GM21786 (cell line): ENCODE measurements around the gene CPNE5.

Source experiments
- ATAC-seq: cut with Tn5 transposase; IDR thresholded peaks from one replicate; pipeline ENCODE4 v1.9.1; 2021; ENCODE audit not compliant: unreplicated experiment

The CPNE5 gene

DNA sequence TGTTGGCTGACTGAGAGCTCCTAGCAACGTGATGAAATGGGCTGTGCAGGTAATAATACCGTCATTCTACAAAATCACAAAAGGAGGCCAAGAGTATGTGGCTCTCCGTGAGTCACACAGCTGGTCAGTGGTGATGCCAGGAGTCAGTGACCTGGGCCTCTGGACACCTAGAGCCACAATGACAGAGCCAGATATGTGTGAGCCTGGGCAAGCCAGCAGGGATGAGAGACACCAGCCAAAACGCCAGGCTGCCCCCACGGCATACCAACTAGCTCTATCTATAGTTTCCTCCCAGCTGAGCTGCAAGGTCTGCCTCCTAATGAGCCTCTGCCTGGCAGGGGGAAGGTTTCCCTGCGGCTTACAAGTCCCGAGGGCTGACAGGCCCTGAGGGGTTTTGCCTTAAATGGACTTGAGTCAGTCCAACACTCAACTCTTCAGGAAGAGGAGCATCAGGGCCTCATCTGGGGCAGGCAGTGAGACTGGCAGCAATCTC is 70.0 kb downstream of the CPNE5 start:
- ATAC-seq: no peak

DNA sequence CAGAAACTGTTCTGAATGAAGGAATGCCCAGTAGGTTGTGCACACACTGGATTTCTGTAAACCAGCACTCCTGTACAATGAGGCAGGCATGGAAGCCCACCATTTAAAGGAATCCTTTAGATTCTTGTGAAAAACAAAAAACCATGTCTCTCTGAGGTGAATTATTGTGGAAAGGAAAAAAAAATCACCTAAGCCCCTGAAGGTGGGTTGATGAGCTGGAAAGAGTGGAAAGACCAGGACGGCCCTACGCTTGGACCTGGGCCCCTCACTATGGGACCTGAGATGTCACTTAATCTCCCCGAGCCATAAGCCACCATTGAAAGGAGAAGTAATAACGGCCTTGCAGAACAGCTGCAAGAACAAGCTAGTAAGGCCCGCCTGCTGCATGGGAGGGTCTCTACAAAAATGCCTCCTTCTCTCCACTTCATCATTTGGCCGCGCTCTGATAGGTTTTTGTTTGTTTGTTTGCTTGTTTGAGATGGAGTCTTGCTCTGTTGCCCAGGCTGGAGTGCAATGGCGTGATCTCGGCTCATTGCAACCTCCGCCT is 72.8 kb downstream of the CPNE5 start:
- ATAC-seq: no peak

DNA sequence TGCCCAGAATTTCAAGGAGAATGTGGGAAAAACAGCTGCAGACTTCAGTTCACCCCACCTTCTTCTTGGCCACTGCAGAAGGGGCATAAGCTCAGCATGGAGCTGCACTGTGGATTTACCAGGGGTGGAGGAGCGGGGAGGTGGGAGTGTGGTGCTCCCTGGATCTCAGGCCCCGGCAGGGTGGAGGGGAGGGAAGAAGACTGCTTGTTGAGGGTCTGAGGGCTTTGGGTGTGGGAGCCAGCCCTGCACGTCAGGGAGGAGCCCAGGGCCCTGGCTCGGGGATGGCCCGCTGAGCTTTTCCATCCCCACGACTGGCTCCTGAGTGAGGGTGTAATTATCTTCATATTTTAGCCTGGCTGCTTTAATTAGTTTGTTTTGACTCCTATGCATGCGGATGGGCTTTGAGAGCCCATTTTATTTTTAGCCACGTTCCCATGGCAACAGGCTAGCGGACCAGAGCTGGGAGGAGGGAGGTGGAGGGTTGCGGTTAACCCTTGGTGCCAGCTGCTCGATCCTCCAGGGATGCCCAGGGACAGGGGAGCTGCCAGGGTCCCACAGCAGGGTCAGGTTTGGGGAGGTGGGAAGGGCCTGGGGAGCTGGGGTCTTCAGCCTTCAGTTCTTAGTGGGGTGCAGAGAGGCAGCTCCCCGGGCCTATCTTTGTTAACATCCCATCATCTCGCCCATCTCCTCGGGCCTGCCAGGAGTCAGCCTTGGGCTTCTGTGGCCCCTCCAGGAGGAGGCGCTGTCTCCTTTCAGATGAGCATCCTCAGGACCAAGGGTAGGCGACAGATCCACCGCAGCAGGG is 73.4 kb downstream of the CPNE5 start:
- ATAC-seq: peak; percentile 65

DNA sequence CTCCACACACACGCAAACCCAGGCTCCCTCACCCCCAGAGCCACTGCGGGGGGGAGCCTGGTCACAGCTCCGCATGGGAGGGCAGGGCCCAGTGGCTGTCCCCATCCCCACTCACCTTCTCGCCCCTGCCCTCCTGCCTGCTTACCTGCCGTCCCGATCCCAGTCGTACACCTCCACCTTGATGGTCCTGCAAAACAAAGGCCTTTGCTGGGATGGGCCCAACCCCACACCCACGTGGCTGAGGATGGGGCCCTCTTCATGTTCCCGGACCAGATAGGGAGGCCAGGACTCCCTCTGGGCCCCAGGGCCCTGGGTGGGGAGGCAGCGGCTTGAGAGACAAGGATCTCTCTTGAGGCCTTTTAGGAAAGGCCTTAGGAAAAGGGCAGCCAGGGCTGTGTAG is 74.1 kb downstream of the CPNE5 start:
- no peak for ATAC-seq

DNA sequence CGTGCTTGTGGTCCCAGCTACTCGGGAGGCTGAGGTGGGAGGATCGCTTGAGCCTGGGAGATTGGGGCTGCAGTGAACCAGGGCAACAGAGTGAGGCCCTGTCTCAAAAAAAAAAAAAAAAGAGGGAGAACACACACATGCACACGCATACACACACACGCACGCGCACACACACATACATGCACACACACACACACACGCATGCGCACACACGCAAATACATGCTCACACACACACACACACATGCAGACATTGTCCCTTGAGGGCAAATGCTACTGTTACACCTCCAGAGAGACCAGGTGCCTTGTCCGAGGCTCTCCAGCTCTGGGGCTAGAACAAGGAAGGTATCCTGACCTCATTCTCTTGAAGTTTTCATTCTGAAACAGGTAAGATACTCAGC is 77.1 kb downstream of the CPNE5 start:
- ATAC-seq: no peak

DNA sequence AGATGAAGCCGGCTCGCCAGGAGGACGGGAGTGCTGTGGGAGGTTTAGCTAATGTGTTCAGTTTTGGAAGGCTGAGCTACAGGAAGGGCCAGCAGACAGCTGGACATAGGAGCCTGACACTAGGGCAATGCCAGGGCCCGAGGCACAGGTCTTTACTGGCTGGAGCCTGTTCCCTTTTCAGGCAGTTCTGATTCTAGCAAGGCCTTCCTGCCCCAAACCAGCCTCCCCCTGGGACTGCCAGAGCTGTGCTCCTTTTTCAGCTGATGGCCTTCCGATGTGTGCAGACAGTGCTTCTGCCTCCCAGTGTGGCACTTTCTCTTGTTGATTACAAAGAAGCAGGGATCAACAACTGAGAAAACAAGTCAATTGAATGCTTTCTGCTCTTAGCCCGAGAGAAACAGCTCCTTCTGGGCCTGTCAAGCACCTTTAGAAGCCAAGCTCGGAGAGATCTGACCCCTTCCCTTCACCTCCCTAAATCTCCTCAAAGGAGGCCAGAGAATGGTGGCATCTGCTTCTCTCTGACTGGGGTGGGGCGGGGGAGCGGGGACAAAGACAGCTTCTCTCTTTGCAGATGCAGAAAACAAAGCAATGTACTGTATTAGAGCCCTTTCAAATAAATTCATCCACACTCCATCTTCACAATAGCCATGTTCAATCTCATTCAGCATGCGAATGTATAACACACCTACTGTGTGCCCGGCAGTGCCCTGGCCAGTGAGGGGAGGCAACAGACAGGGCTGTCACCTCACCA is 78.4 kb downstream of the CPNE5 start:
- ATAC-seq: no peak

DNA sequence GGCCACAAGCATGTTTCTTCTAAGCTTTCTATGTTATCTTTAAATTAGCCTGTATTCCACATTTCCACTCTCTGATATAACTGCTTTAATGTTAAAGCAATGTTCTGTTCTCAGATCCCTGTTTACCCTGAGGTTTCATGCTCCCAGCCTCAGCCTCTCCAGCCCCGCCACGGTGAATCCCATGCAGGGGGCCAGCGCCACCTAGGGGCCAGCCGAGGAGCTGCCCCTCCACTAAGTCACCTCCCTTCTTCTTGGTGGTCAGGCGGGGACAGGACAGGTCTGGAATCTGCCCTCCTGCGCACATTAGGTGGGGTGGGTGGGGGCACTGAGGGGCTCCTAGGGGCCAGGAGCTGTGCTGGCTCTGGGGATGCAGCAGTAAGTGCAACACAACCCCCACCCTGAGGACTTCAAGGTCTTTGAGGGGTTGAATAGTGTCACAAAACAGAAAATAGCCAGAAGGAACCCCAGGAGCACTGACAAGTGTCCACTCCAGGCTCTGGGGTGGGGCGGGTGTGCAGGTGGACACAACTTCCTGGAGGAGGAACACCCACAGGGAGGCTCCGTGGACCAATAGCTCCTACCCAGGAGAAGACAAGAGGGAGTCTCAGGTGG is 80.0 kb downstream of the CPNE5 start:
- ATAC-seq: no peak

DNA sequence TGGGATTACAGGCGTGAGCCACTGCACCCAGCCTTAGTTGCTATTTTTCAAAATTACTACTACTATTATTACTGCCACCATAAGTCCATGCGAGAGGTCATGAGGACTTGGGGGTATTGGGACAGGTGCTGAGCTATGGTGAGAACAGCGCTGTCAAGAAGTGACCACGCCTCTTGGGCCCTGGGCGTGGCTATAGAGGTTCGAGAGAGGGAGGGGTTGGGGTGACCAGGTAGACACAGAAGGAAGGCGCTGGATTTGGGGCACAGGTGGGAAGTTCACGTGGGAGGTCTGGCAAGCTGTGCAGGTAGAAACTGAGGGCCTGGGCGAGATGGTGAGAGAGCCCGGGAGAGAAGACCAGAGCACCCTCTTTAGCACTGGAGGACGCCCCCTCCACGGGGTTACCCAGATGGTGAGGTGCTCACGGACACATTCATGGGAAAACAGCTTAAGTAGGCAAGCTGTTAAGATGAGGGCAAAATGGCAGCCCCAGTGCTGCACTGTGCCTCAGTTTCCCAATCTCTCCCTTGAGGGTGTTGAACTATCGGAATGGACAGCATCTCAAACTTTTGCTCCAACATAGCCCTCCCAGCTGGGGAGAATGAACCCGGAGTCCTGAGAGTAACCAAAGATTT is 80.6 kb downstream of the CPNE5 start:
- ATAC-seq: no peak

DNA sequence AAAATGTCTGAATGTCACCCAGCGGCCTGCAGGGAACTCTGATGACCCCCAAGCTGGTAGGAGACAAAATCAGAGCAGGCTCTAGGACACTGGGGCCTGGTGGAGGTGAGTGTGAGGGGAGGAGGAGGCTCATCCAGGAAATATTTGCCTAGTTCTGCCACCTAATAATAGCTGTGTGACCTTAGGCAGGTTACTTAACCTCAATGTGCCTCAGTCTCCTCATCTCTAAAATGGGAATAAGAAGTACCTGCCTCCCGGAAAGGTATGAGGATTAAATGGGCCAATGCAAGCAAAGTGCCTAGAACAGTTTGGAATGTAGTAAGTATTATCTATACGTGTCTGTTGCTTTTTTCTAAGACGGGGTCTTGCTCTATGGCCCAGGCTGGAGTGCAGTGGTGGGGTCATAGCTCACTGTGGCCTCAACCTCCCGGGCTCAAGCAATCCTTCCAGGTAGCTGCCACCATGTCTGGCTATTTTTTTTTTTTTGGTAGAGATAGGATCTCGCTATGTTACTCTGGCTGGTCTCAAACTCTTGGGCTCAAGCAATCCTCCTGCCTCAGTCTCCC is 81.2 kb downstream of the CPNE5 start:
- ATAC-seq: no peak

DNA sequence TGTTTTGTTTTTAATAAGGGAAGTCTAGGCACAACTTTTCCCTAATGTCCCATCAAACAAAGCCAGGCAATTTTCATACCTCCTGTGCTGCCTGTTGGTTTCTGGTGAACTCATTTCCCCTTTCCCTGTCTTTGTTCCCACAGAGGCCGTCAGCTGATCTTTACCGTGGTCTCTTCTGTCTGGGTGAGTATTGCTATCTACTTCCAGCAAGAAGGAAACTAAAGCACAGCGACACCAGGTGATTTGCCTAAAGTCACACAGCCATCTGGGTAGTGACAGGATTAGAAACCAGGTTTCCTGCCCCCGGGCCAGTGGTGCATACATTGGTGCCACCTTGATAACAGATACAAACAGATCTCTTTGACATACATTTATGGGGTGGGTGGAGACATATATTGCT is 82.0 kb downstream of the CPNE5 start:
- ATAC-seq: no peak

DNA sequence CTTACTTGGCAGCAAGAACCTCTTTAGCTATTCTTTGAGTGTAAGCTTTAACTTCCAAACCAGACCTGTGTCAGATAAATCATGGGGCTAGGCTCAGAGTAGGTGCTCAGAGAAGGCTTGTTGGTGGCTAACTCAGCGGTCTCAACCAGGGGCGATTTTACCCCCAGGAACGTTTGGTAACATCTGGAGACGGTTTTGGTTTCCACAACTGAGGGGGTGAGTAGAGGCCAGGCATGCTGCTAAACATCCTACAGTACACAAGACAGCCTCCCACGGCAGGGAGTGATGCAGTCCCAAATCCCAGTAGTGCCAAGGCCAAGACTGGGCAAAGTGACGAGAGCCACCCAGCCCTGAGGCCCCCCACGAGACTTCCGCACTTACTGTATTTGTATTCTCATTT is 82.5 kb downstream of the CPNE5 start:
- ATAC-seq: no peak

DNA sequence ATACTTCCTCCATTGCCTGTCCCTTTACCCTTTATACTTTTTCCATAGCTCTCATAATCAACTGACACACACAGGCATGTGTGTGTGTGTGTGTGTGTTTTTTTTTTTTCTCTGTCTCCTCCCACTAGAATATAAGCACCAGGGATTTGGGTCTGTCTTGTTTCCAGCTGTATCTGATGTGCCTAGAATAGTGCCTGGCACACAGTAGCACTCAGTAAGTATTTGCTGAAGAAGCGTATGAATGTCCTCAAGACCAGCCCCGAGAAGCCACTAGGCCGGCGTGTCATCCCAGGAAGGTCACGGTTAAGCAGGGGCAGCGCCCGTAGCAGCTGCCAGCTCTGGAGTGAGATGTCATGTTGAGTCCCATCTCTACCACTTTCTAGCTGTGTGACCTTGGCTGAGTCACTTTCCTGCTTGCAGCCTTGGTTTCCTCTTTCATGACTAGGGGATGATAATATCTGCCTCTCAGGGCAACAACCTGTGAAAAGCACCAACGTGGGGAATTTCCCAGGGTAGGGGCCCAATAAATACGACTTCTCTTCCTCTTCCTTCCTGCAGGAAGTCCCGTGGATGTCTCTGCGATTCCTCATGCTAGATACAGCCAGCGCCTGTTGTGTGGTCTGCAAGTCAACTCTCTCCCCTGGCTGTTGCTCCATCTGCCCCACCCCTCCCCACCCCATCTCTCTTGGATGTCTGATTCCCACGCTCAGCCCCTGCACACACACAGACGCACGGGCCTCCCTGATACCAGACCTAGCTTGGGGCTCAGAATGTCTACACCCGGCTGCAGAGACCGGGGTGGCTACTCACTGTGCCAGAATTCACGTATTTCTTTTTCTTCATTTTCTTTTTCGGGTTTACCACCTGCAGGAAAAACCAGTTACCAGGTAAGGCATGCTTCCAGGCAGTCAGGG is 83.6 kb downstream of the CPNE5 start:
- ATAC-seq: peak; percentile 39

DNA sequence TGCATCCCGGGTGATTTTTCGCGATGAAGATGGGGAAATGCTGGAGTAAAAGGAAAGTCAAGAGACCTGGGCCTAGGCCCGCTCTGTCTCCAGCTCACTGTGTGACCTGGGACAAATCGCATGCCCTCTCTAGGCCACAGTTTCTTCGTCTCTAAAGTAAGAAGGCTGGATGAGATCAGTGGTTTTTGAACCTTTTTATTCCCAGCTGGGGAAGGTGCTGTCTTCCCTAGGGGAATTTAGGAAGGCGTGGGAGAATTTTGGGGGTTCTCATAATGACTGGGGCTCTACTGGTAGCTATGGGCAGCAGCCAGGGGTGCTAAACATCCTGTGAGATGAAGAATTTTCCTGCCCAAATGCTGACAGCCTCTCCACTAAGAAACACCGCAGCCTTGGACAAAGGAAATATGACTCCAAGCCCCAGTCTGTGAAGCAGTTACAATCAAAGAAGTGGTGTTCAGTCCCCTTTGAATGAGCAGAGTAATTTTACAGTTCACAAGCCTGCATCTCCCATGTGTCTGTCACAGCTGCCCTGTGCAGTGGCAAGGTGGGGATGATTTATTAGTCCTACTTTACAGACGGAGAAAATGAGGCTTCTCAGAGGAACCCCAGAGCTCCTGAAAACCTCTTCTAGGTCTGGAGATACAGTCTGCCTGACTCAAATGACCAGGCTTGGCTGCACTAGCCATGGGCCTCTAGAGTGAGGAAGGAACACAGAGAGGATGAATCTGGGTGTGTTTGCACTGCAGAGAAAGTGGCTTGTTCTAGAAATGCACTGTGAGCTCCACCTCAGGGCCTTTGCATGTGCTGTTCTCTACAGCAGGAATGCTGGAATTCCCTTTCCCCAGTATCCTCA is 84.4 kb downstream of the CPNE5 start:
- ATAC-seq: no peak

DNA sequence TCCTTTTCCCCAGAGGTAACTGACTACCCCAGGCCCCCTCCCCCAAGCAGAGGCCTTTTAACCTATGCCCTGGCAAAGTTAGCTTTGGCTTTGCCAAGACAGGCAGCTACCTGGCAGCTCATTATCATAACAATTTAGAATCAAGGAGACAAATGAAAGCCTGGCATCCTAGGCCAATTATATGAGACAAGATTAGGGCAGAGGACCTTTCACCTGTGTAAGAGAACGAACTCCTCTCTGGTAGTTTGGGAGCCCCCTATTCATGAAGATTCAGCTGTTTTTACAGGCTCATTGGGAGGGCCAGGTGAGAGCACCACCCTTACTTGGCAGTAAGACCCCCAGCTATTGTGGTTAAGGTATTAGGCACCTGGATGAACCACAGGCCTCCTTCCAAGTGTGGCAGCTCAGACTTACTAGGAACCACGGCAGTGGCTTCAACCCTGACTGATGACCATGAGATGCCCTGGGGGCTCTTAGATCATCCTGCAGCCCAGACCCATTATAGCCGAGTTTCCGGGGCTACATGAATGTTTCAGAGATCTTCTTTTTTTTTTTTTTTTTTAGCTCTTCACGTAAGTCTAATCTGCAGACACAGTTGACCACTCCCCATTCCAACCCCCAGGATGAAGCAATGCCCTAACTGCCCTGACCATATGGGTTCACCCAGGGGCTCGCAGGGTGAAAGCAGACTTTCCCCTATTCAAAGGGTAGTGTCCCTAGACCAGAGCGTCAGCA is 85.4 kb downstream of the CPNE5 start:
- no peak for ATAC-seq

DNA sequence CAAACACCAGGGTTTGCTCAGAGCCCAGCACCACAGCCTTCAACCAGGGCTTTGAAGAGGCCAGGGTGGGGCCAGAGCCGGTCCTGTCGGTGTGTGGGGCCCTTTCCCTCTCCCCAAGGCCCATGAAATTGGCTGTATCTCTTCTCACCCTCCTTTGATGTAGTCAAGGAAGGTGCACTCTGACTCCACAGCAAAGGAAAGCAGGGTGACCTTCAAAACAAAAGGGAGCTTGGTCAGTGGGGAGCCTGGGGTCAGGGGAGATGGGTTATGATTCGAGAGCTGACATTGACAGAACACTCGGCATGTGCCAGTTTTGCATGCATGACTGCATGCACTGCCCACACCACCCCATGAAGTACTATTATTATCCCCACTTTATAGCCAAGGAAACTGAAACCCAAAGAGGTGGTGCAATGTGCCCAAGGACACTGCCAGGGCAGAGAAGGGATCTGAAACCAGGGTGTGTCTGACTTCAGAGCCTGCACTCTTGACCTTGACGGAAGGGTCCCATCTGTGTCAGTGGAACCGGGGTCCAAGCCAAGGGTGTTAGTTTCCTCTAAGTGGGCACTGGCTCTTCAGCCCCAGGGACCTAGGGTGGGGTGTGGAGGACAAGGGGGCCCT is 86.2 kb downstream of the CPNE5 start:
- ATAC-seq: peak; percentile 46

DNA sequence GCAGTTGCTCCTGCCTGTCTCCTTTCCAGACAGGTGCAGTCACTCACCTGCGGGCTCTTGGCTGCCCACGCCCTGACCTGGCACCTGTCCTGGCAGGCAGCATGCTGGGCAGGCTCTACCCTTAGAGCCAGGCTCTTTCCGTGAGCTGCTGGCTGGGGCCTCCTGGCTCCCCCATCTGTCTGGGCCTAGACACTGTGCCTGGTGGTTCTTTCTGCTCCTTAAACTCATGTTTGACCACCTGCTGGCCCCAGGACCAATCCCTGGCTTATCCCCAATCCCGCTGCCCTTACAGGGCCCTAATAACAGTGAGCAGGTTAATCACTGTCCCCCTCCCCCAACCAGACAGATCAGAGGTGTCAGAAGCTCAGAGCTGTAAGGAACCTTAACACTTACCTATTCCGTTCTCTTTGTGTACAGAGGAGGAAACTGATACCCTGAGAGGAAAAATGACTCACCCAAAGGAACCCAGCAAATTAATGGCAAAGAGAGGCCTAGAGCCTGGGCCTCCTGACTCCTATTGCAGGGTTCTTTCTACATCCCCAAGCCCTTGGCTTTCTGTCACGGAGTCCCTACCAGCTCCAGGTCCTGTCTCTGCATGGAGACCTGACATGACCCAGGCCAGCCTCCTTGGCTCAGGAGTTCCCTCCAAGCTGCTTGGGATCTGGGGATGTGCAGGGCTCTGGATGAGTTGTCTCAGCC is 86.9 kb downstream of the CPNE5 start:
- ATAC-seq: no peak

DNA sequence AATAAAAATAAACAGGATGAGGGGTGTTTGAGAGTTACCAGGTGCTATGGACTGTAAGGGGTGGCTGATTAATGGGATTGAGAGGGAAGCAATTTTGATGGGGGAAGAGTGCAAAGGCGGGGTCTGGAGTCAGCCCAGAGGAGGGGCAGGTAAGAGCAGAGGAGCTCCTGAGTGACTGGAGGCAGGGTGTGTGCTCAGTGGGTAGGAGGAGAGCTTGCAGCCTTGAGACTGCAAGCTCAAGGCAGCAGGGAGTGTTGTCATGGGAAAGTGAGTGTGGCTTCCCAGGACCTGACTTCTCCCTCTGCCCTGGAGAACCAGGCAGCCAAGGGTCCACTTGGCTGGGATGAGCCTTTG is 87.4 kb downstream of the CPNE5 start:
- ATAC-seq: no peak
